Activated CD4-positive, alpha-beta T cell treated with anti-CD3 and anti-CD28 coated beads, Interleukin-10, Interleukin-2, amounts not matched to agents 100 ng/mL and 50 ng/mL, durations not matched to agents 16 hours and 8 hours (primary cell): ENCODE data around the gene CCDC183.
"Not testable (repeated sequence)": the region's sequence is repeated elsewhere in the genome, so short reads cannot be mapped to it uniquely, and the experiment has no call there.

ENCODE experiments used
- DNase-seq: peaks from one replicate; pipeline ENCODE4 v3.0.0-alpha.2; 2020

CCDC183 gene

DNA sequence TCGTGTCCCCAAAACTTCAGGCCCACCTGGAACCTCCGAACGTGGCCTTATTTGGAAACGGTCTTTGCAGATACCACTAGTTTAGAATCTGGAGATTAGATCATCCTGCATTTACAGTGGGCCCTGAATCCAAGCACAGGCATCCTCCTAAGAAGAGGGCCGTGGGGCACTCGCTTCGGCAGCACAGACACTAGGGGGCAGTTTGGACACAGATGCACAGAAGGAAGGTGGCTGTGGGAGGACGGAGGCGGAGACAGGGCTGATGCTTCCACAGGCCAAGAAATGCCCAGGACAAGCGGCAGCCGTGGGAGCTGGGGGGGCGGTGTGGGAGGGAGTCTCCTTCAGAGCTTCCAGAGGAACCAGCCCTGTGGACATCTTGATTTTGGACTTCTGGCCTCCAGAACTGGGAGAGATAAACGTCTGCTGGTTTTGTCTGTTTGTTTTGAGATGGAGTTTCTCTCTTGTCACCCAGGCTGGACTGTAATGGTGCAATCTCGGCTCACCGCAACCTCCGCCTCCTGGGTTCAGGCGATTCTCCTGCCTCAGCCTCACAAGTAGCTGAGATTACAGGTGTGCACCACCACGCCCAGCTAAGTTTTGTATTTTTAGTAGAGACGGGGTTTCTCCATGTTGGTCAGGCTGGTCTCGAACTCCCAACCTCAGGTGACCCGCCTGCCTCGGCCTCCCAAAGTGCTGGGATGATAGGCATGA is 35.1 kb upstream of the CCDC183 start:
- DNase-seq, result peak; percentile 47

DNA sequence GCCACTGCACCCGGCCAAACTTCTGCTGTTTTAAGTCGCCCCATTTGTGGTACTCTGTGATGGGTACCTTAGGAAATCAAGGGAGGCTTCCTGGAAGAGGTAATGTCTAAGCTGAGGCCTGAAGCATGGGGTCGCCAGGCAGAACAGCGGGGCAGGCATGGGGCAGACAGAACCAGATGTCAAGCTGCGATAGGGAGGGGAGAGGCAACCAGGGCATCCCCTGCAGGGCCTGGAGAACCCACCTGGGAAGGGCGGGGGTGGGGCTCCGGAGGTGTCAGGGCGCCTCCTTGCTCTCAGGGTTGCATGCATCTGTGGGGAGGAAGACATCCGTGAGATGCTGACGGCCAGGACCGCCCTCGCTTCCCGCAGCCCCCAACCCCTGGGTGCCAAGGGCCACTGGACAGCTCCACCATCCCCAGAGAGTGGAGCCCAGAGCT is 34.6 kb upstream of the CCDC183 start:
- DNase-seq, result no peak

DNA sequence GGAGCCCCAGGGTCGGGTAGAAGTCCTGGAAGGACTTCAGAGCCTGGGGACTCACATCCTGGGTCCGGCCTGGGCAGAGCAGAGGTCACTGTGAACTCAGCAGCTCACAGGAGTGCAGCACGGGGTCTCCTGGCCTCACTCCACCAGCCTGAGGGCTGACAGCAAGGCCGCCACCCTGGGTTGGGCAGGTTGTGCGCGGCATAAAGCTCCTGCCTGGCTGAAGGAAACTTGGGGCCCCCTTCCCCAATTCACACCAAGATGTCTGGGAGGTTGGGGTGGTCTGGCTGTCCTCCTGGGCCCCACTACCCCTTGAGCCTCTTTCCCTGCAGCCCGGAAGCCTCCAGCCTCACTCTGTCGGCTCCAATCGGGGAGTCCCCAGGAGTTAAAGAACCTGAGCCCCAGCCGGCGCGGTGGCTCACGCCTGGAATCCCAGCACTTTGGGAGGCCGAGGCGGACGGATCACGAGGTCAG is 33.9 kb upstream of the CCDC183 start:
- DNase-seq, result no peak

DNA sequence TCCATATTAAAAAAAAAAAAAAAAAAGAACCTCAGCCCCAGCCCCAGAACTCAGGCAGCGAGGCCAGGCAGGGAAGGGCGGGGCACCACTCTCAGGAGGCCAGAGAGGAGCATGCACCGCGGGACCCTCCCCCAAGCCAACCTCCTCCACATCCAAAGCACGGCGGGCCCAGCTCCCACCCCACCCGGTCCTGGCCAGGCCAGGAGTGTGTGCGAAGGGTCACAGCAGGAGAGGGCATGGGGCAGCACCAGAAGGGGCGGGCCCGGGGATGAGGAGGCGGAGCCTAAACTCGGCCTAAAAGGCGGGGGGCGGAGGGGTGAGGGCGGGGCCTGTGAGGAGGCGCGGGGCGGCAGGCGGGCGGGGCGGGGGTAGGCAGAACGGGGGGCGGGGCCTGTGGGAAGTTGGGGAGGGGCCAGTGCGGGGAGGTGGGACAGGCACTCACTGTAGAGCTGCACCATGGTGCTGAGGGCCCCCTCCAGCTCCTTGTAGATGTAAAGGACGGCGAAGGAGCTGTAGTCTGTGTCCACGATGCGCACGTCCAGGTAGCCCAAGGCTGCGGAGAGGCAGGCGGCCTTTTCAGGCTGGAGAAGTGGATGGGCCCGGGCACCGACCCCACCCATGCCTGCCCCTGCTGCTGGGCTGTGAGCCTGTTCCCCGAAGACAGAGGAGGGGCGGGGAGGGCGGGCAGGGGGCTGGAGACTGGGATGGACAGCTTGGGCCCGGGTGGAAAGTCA is 33.1 kb upstream of the CCDC183 start:
- peak; percentile 69 for DNase-seq

DNA sequence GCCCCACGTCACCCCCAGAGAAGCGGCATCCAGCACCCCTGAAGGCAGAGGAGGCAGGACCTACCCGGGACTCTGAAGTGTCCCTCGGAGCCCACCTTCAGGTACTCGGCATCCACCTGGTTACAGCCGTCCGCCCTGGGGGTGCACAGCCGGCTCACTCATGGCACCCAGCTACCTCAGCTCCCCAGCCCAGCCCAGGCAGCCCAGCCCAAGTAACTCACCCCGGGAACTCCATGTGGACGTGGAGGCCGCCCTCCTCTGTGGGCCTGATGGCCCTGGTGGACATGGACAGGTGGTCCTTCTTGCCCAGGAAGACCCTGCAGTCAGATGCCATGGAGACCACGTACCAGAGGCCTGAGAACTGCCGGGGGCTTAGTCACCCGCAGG is 32.5 kb upstream of the CCDC183 start:
- DNase-seq, result no peak

DNA sequence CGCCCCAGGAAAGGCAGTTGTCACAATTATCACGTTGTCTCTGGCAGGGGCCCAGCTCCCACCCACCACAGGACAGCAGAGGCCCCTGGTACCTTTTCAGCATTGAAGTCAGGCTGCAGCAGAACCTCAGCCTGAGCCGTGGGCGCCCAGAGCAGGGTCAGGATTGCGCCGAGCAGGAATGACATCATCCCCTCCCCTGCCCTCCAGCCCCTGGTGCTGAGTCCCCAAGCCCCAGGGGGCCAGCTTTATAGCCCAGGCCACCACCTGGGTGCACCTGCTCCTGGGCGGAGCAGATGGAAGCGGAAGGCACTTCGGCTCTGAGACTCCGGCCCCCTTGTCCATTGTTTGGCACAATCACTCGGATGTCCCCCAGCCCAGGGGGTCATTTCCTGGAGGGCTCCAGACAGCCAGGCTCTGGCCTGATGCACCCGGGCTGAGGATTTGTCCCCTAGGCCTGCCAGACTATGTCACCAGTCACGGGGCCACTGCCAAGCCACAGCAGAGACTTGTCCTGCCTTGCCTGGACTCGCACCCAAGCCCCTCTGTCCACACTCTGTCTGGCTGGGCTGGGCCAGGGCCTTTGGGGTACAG is 31.7 kb upstream of the CCDC183 start, which contains the start of gene LCN15:
Gene LCN15 (minus strand): TSS at position 218 of the 591 bp plus-strand sequence. CDS start 30 bp downstream, at position 188.
- DNase-seq, result no peak

DNA sequence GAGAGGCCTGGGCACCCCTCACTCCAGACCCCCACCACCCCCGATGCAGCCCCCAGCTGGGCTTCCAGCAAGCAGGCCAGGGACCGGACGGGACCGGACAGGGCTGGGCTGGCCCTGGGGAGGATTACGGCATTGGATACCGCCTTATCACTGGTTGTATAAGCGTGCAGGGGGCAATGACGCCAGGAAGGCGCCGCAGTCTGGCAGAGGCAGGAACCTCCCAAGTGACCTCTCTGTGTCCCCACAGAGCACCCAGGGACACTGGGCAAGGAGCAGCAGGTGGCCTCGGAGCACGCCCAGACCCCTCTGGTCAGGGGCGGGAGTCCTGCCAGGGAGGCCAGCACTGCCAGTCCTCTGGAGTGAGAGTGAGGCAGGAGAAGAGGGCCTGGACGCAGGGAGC is 31.1 kb upstream of the CCDC183 start:
- DNase-seq, result no peak

DNA sequence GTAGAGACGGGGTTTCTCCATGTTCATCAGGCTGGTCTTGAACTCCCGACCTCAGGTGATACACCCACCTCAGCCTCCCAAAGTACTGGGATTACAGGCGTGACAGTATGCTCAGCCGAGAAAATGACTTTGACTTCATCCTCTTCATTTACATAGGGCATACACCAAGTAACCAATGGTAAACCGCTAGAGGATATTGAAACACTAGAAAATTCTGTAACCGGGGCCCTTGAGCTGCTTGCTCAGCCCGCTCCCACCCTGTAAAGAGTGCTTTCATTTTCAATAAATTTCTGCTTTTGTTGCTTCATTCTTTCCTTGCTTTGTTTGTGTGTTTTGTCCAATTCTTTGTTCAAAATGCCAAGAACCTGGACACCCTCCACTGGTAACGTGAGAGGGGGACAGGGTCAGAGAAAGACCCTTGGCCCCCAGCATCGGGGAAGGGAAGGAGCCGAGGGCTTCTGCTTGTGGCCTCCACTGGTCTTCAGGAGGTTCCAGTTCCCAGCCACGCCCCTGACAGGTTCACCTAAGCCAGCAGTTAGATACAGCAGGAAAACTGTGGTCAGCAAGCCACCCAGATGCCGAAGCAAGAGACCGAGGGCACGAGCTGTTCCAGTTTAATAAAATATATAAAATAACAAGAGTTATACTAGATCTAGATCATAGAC is 30.3 kb upstream of the CCDC183 start:
- DNase-seq, result not testable (repeated sequence)

DNA sequence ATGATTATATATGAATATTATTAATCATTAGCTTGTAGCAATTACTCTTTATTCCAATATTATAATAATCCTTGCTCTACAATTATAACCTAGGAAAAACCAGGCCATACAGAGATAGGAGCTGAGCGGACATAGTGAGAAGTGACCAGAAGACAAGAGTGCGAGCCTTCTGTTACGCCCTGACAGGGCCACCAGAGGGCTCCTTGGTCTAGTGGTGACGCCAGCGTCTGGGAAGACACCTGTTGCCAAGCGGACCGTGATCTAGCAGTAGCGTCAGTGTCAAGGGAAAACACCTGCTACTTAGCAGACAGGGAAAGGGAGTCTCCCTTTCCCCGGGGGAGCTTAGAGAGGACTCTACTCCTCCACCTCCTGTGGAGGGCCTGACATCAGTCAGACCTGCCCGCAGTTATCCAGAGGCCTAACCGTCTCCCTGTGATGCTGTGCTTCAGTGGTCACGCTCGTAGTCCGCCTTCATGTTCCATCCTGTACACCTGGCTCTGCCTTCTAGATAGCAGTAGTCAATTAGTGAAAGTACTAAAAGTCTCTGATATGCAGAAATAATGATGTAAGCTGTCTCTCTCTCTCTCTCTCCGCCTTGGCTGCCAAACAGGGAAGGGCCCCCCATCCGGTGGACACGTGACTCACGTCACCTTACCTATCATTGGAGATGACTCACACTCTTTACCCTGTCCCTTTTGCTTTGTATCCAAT is 29.6 kb upstream of the CCDC183 start:
- peak; percentile 60 for DNase-seq

DNA sequence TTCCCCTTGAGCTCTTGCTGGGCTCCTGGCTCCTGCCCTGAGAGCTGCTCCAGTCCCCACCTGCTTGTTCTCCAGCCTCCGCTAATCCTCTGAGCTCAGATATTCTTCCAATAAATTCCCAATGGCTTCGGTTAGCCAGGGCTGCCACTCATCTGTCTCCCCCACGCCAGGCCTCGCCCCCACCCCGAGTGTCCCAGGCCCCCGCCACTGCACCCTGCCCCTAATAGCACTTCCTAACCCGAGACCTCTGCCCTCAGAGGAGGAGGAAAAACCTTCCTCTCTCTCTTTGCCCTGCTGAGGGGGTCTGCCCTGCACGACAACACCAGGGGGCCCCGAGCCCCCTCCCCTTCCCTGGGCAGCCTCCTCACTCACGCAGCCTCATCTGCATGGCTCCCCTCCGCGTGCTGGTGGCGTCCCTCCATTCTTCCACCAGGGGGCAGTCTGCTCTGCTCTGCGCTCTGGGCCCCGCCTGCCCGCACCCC is 26.4 kb upstream of the CCDC183 start:
- peak; percentile 61 for DNase-seq

DNA sequence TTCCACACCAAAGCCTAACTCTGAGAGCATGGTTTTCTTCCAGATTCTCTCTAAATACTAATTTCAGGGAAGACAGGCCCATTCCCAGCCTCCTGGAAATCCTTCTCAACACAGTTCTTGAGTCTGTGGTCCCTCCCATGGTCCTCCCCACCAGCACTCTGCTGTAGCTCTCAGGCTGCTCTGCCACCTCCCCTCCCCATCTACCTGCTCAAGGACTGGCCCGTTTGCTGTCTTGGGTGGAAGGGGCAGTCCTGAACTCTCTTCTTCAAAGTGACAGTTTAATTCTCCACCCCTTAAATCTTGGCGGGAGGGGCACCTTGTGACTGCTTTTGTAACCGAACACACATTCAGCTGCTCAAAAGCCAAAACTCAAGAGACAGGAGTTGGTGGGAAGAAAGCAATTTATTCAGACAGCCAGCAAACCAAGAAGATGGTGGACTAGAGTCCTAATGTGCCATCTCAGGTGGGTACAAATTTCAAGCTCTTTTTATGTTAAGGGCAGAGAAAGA is 24.2 kb upstream of the CCDC183 start:
- DNase-seq, result no peak

DNA sequence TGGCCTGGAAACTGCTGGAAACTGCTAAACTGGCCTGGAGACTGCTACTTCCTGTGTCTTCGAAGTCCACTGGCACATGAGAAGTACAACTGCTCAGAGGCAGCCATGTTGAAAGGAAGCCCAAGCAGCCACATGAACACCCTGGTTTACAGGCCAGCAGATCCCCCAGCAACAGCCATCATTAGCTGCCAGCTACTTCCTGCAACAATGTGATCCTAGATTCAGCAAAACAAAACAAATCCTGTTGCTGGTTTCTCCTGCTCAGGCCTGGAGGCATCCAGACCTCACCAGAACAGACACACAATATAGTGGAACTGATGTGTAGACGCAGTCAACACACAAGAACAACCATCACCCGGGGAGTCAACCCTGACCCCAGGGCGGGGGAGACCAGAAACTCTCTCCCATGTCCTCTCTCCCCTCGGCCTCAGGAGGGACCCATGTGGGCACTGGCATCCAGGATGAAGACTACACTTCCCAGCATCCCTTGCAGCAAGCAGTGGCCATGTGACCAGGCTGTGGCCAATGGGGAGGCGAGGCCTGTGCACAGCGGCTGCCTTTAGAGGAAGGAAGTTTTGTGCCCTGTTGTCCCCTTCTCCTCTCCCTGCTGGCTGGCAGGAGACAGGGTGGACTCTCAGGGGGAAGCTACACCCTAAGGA is 22.6 kb upstream of the CCDC183 start:
- DNase-seq, result peak; percentile 48

DNA sequence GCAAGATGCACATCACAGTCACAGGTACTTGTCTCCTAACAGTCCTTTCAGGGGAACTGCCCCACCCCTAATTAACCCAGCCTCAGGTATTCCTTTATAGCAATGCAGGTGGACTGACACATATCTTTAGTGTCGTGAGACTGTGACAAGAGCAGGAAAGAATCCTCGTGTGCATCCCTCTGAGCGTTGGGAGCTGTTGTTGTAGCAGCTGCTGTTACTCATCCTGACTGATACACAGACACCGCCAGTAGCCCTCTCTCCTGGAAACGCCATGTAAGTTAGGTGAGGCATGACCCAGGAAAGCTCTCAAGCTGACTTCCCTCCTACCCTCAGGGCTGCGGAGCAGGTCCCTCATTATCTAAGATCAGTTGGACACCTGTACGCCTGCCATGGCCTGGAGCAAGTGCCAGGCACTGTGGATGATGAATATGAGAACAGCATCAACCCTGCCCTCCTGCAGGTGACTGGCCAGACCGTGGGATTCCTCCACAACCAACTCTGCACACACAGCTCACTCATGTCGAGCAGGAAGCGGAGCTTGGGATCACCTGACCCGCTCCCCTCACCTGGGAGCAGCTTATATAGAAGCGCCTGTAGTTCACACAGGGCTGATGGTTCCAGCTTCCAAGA is 21.6 kb upstream of the CCDC183 start:
- DNase-seq, result no peak

DNA sequence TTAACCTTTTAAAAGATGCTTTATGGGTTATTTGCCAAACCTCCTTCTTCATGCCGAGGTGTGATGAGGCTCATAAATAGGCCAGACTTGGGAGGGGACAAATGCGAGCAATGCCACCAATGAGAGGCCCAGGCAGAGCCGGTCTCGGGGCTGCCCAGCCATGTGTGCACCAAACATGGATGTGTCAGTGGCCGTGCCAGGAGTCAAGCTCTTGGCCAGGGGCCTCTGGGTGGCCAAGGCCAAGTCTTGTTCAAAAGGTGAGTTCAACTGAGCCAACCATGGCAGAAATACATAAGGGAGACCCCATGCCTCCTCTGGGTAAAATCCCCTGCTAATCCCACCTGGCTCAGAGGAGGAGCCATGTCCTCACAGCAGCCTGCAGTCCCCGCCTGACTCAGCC is 20.9 kb upstream of the CCDC183 start:
- DNase-seq, result no peak

DNA sequence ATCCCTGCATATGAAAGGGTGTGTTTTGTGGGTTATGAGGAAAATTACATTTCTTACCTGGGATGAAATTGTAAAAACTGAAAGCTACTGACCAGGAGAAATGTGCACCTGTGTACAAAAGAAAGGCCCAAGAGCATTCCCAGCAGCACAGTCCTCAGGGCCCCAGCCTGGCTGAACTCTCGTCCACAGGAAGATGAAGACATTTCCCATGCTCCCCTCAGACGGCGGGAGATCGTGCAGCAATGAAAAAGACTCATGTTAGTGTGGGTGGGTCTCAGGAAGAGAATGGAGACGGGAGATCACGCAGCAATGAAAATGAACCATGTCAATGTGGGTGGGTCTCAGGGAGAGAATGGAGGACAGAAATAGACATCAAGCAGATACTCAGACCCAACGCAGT is 19.2 kb upstream of the CCDC183 start:
- no peak for DNase-seq

DNA sequence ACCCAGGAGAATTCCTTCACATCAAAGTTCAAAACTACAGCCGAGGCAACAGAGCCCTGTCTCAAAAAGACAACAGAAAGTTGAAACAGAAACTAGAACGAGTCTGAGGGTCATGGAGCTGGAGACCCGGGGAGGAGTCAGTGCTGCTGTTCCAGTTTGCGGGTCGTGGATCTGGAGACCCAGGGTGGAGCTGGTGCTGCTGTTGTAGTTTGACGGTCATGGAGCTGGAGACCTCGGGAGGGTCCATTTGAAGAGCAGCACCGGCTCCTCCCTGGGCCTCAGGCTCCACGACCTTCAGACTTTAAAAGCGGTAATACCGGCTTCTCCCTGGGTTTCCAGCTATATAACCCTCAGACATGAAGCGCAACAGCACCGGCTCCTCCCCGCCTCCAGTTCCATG is 18.8 kb upstream of the CCDC183 start:
- DNase-seq, result no peak

DNA sequence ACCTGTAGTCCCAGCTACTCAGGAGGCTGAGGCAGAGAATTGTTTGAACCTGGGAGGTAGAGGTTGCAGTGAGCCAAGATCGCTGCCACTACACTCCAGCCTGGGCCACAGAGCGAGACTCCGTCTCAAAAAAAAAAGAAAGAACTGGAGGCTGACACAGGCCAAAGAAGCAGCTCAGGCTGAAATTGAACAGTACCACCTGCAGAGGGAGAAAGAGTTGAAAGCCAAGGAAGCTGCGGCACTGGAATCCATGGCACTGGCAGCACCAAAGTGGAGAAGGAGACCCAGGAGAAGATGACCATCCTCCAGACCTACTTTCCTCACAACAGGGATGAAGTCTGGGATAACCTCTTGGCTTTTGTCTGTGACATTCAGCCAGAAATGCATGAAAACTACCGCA is 16.3 kb upstream of the CCDC183 start:
- DNase-seq, result no peak

DNA sequence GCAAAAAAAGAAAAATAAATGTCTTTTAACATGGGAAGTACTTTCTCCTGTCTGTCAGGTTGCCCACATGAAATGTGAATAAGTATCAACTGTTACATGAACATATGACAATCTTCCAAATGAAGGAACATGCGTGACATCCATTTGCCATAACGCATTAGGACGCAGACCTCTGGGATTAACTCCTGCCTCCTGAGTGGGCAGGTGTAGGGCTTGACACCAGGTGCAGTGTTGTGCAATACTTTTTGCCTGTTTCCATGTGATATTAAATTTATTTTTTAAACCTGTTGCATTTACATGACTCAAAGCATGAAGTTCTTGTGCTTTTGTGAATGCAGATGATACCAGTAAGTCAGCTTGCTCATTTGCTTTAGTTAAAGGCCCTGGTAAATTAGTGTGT is 13.7 kb upstream of the CCDC183 start:
- DNase-seq, result no peak

DNA sequence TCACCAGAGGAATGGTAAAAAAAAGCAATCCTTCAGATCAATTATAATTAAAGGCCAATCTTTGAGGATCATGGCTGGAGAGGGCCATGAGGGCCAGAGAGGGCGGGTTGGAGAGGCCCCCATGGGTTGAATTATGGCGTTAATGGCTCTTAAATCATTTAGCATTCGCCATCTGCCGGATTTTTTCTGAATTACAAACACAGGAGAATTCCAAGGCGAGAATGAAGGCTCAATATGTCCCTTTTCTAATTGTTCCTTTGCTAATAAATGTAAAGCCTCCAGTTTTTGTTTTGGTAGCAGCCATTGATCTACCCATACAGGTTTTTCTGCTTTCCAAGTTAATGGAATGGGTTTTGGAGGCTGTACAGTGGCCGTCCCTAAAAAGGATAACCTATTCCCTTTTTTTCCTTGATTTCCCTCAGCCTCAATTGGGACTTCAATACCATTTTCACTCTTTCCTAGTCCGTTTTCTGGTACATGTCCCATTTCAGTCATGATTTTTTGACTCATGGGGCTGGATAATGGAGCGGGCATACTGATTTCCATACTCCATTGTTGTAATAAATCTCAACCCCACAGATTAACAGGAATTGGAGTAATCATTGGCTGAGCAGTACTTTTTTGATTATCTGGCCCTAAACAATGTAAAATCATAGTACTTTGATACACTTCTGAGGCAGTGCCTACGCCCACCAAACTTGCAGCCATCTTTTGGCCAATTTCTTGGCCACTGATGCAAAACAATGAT is 11.7 kb upstream of the CCDC183 start:
- peak; percentile 34 for DNase-seq

DNA sequence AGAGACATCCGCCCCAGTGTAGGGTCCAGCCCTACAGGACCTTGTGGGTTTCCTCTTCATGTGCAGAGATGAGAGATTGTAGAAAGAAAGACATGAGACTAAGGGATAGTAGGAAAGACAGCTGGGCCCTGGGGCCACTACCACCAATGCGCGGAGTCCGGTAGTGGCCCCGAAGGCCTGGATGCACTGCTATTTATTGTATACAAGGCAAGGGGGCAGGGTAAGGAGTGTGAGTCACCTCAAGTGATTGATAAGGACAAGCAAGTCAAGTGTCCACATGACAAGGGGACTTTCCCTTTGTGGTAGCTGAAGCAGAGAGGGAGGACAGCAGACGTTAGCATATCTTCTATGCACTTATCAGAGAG is 11.2 kb upstream of the CCDC183 start:
- peak; percentile 48 for DNase-seq
